Measurements from ENCODE around the gene FYB2. TPM values are rescaled to one million over a fixed set of nuclear protein-coding genes. Genes with fewer than 3 reads are reported as not detected.

The FYB2 gene, protein sequence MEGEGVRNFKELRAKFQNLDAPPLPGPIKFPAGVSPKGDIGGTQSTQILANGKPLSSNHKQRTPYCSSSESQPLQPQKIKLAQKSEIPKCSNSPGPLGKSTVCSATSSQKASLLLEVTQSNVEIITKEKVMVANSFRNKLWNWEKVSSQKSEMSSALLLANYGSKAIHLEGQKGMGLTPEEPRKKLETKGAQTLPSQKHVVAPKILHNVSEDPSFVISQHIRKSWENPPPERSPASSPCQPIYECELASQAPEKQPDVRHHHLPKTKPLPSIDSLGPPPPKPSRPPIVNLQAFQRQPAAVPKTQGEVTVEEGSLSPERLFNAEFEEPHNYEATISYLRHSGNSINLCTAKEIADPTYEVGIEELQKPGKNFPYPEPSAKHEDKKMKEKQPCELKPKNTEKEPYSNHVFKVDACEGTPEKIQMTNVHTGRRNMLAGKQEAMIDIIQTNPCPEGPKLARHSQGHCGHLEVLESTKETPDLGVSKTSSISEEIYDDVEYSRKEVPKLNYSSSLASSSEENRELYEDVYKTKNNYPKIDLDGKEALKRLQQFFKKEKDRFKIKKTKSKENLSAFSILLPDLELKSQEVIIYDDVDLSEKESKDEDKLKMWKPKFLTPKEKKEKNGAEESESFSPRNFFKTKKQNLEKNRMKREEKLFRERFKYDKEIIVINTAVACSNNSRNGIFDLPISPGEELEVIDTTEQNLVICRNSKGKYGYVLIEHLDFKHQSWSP
- polyA plus RNA-seq (2013, experiment 1 of 2; ENCODE audit: insufficient read length): 0.06 TPM
- polyA plus RNA-seq (2013, experiment 2 of 2; ENCODE audit: insufficient read length): 0.16 TPM

DNA sequence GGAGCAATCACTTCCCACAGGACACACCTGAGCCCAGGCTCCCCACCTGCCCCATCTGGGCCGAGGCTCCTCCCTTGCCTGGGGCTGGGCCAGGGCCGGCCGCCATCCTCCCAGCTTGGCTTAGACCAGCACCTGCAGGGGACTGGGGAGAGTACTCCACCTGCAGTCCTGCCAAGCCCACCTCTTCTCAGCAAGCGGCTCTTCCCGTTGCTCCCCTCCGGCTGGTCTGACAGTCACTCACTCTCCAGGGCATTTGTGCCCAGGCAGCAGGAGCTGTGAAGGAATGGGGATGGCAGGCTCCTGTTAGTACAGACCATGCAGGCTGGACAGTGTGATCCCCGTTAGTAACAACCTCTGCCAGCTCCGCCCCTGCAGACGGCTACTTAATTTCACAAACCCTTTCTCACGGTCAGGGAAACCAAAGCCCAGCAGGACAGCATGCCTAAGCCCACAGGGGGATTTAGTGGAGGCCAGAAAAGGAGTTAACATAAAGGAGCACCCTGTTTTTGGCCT, at the start of gene FYB2:
TSS of gene FYB2 (minus strand) at position 18 of the 513 bp plus-strand sequence. CDS start 114 bp downstream, outside the sequence.
- DNase-seq: peak; percentile 18

- peak; percentile 18 for DNase-seq
Observed at GRCh38 chr1:56868761-56869160, 49.6 kb upstream of the FYB2 start.

DNA sequence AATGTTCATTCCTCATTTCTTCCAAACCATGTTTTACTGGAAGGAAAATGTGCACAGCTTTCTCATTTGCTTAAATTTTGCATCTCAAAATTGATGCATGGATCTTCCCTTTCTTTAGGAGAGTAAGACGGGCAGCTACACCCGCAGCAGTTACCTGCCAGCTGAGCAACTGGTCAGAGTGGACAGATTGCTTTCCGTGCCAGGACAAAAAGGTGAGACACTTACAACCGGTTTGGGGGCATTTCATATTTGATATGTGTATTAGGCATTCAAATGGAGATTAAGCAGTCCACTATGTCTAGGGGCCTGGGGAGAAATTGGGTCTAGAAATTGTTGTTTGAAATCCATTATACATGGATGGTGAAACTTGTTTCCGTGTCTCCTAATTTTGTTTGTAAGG, 48.3 kb upstream of the FYB2 start:
- DNase-seq: no peak

DNA sequence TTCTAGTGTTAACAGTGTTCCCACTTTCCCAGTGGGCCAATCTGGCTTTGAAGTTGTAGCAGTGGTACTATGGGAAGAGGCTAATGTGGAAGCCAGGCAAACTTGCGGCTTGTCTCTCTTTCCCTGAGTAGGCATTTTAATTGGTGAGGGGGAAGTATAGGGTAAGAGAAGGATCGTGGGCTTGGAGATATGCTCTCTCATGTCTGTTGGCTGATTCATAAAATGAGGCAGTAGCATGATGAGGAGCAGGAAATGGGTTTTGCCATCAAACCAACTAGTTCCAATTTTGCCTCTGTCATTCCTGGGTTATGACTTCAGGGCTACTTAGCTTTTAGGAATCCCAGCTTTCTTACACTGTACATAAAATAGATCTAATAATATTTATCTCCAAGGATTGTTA, 47.5 kb upstream of the FYB2 start:
- peak; percentile 92 for DNase-seq

DNA sequence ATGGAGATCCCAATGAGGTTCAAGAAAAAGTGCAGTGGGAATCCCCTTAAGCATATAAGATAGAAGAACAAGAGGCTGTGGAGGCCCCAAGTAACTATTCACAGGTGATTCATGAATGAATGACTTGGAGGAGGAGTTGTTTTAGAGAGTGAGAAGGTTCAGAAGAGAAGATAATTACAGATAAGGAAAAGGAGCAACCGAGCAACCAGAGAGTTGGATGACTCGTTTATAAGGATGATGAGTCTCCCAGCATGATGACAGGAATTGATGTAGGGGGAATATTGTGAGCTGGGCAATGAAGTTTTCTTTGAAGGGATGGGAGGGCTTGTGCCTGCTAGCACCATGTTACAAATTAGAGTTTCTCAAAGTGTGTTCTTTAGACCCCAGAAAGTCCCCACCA, 45.2 kb upstream of the FYB2 start:
- DNase-seq: peak; percentile 45

DNA sequence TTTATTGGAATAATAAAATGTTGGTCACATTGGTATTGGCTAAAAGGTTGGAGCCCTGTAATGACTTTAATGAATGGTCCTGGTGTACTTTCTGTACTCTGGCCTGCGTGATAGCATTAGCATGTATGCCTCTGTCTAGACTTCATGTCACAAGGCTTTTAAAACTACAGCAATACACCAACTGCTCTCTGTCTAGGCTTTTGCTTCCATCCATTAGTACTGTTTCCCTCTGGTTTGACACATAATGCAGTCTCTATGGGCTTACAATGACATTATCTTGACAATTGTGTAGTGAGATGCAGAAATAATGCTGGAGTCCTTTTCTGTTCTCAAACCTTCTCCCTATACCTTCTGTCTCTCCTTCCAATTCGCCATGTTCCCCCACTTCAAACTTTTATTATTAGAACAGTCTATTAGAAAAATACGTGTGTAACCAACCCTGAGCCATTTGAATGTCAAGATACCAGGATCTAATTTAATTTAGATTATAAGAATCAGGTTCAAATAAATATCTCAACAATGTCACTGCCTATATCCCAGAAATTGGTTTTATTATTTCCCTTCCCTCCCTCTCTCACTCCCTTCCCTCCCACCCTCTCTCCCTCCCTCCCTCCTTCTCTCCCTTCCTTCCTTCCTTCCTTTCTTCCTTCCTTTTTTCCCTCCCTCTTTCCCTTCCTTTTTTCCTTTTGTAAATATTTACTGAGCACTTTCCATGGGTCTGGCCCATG, 44.2 kb upstream of the FYB2 start:
- no peak for DNase-seq

DNA sequence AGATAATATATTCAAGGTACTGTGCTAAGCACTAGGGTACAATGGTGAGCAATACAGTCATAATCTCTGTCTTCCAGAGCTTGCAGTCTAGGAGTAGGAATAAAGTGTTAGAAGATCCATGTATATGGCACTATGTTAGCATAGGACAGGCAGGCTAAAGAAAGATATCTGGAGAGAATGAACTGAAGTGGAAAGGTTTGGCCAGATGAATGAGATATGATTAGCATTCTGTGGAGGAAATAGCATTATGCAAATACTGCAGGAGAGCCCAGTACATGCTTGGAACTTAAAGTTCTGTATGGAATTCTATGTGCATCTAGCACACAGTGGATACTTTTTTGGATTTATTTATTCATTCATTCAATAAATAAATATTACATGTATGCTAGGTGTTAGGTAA, 40.1 kb upstream of the FYB2 start:
- no peak for DNase-seq

GRCh38 chr1:56856186-56856585, 37.0 kb upstream of the FYB2 start:
- DNase-seq: no peak

- DNase-seq: no peak
Observed at GRCh38 chr1:56855190-56855589, 36.0 kb upstream of the FYB2 start.

- no peak for DNase-seq
Observed at GRCh38 chr1:56854521-56855099, 35.4 kb upstream of the FYB2 start, which contains the start of gene C8A. TSS of gene C8A (plus strand) at chr1:56854797. CDS start at chr1:56854902, 105 bp downstream.

GRCh38 chr1:56852476-56852875, 33.3 kb upstream of the FYB2 start:
- no peak for DNase-seq

DNA sequence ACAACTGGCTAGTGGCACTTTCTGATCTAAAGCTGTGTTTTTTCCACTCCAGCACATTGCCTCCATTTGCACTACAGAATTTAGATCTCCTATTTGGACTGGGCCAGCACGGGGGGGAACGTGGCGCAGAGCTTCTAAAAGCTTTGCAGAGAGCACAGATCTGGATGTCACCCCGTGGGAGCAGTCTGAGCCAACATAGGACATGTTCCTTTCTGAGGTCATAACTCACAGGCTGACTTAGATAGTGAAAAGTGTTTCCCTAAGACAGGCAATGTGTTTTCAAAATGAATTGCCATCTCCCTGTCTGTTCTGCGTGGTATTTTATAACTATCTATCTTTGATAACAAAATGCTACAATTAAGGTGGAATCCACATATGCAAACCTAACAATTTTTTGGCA, 31.7 kb upstream of the FYB2 start:
- no peak for DNase-seq

DNA sequence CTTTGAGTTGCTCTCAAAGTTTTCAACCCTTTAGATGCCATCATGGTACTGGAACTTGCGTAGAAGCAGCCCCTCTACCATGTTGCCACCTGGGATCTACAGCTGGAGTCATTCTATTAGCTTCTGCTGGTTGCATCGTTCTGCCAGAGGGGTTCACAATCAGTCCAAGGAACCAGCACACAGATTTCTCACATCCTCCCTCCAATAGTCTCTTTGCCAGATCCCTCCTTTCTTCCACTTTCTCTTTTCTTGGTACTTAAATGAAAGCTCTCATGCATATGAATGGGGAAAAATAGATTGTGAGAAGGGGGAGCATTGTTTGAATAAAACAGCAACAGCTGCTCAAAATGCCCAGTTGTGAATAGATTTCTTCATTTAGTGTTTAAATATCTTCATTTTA, 31.2 kb upstream of the FYB2 start:
- no peak for DNase-seq

DNA sequence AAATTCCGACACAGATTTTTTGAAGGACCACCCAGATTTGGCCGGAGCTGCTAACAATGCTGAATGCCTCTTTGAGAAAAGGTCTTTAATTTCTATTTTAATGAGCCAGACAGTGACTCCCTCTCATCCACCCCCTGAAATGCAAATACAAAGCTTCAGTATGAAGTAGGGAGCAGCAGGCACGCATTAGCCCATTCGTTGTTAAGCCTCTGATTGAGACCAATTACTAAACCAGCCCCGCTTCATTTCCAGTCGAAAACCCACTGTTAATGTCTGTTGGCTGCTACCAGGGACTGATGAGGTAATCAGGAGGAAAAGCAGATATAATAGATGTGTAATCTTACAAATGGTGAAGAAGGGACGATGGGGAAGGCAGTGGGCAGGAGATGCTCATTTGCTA, 30.5 kb upstream of the FYB2 start:
- no peak for DNase-seq

DNA sequence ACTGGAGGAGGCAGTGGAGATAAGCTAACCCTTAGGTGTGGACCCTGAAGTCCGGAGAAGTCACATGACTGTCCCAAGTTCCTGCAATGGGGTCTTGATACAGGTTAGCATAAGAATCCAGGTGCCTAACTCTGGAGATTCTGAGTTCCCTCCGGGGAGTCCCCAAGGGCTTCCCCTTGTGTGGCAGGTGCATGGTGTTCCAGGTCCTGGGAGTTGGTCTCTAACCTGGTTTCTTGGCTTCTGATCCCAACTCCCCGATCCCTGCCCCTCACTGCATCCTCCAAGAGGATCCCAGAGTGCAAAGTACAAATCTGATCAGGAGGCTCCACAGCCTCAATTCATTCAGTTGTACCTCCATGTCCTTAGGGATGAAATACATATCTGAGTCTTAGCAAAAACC, 26.1 kb upstream of the FYB2 start:
- DNase-seq: no peak

- DNase-seq: no peak
Observed at GRCh38 chr1:56844545-56845136, 25.4 kb upstream of the FYB2 start.

GRCh38 chr1:56843544-56843943, 24.3 kb upstream of the FYB2 start:
- no peak for DNase-seq

GRCh38 chr1:56838759-56839158, 19.6 kb upstream of the FYB2 start:
- DNase-seq: peak; percentile 22

DNA sequence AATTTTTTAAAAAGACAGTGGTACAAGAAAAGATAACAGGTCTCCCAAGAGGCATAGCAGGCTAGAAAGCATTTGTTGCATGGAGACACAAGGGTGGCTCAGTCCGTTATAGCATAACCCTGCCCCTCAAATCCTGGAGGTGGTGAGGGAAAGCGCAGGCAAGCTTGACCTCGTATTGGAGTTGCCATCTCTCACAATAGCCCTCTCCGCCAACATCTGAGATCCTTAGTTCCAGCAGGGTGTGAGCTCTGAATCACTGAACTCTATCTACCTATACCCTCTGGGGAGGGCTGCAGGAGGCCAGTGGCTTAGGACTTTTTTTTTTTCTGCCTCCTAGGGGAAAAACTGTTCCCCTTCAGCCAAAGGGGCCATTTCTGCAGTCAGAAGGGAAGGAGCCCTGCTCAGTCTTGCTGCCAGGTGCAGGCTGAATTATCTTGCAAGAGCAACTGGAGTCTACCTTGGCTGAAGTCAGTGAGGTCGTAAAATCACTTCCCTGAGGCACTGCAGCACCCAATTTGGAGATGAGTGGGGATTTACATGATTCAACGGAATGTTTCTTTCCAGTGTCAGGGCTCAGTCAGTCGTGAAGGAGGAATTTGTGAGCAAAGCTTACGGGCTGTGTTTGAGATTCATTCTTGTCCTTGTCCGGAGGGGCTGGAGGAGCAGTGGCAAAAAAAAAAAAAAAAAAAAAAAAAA, 18.2 kb upstream of the FYB2 start:
- DNase-seq: no peak

DNA sequence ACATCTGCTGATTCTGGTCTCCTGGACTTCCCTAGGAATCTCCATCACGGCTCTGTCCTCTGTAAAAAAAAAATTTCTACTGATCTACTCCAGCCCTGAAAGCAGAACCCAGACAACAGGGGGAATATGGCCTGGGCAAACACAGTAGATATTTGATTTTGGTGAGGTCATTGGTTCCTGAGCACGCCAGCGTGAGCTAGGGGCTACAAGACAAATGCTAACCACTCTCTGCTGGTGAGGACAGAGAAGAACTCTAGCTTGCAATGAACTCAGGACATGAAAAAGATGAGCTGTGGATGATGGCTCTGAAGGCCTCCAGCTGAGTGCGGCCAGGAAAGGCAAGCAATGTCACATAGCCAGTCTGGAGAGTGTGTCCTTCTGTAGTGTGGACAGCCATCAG, 17.2 kb upstream of the FYB2 start:
- DNase-seq: no peak

DNA sequence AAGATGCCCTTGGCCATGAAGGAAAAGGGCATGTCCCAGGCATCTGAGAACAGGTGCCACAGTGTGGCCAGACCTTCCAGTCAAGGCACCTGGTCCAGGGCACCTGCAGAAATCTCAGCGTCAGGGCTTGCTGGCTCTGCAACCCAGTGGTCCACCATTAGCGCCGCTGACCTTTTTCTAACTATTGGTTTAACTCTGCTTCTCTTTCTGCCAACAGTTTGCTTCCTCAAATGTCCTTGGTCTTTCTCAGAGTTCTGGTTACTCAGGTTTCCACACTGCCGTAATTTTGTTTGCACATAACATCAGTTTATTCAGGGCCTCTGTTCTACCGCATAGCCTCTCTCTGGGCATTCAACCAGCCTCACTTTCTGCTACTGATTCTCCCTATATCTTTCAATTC, 16.5 kb upstream of the FYB2 start:
- DNase-seq: no peak

All from fibroblast of skin of back (primary cell).